ENCODE results near the gene FSIP1.

FSIP1 gene

GRCh38 chr15:39625856-39626255, 156.8 kb downstream of the FSIP1 start:
- TF ChIP-seq POLR2AphosphoS5 (IDR thresholded peaks at IDR 0.05; ENCODE audit: low read depth, low read length) (no peak), SIN3A (IDR thresholded peaks at IDR 0.05; ENCODE audit: borderline replicate concordance, insufficient read depth, low read length) (no peak), FOXP2 (optimal IDR thresholded peaks at IDR 0.05; ENCODE audit: borderline replicate concordance, extremely low read depth, extremely low read length, insufficient read depth) (no peak), TAF1 (IDR thresholded peaks at IDR 0.05; ENCODE audit: borderline replicate concordance, insufficient read depth, low read length) (no peak), REST (IDR thresholded peaks at IDR 0.05; ENCODE audit: insufficient read depth in 1 of 2, low read depth in 2 of 2, low read length in 2 of 2) (no peak)

- TF ChIP-seq SIN3A (IDR thresholded peaks at IDR 0.05; ENCODE audit: borderline replicate concordance, insufficient read depth, low read length) (no peak), TAF1 (IDR thresholded peaks at IDR 0.05; ENCODE audit: borderline replicate concordance, insufficient read depth, low read length) (no peak), POLR2AphosphoS5 (IDR thresholded peaks at IDR 0.05; ENCODE audit: low read depth, low read length) (no peak), FOXP2 (optimal IDR thresholded peaks at IDR 0.05; ENCODE audit: borderline replicate concordance, extremely low read depth, extremely low read length, insufficient read depth) (no peak), REST (IDR thresholded peaks at IDR 0.05; ENCODE audit: insufficient read depth in 1 of 2, low read depth in 2 of 2, low read length in 2 of 2) (no peak)
Observed at GRCh38 chr15:39625451-39625850, 157.2 kb downstream of the FSIP1 start.

DNA sequence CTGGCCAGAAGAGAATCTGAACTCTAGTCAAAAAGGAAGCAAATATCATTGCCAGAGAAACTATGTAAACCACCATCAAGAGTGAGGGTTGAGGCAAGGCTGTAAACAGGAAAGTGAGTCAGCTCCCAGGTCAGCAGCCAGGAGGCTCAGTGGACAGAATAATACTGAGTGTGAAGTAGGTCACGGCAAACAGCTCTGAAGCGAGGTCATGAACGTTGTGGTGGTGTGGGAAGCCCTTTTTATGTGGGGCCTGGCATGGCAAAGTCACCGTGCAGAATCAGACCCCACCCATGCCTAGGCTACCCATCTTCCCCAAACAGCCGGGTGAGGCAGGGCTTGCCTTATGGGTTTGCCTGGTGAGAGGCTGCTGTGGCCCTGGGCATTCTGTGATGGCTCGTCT, 157.8 kb downstream of the FSIP1 start:
- no peak for TF ChIP-seq TAF1 (IDR thresholded peaks at IDR 0.05; ENCODE audit: borderline replicate concordance, insufficient read depth, low read length)
- TF ChIP-seq POLR2AphosphoS5 (IDR thresholded peaks at IDR 0.05; ENCODE audit: low read depth, low read length): no peak
- TF ChIP-seq SIN3A (IDR thresholded peaks at IDR 0.05; ENCODE audit: borderline replicate concordance, insufficient read depth, low read length): no peak; the same call in 1 of the 2 replicates
- TF ChIP-seq FOXP2 (optimal IDR thresholded peaks at IDR 0.05; ENCODE audit: borderline replicate concordance, extremely low read depth, extremely low read length, insufficient read depth): peak; percentile 99
- no peak for TF ChIP-seq REST (IDR thresholded peaks at IDR 0.05; ENCODE audit: insufficient read depth in 1 of 2, low read depth in 2 of 2, low read length in 2 of 2)

GRCh38 chr15:39623529-39623931, 159.1 kb downstream of the FSIP1 start:
- TF ChIP-seq FOXP2 (optimal IDR thresholded peaks at IDR 0.05; ENCODE audit: borderline replicate concordance, extremely low read depth, extremely low read length, insufficient read depth) (no peak), REST (IDR thresholded peaks at IDR 0.05; ENCODE audit: insufficient read depth in 1 of 2, low read depth in 2 of 2, low read length in 2 of 2) (no peak), SIN3A (IDR thresholded peaks at IDR 0.05; ENCODE audit: borderline replicate concordance, insufficient read depth, low read length) (no peak), TAF1 (IDR thresholded peaks at IDR 0.05; ENCODE audit: borderline replicate concordance, insufficient read depth, low read length) (no peak), POLR2AphosphoS5 (IDR thresholded peaks at IDR 0.05; ENCODE audit: low read depth, low read length) (no peak)
